GM23338 (cell line): ENCODE data around the gene HMGXB3. TPM values are rescaled to one million over a fixed set of nuclear protein-coding genes. Genes with fewer than 3 reads are reported as not detected.
A peak's percentile ranks its signal among the peaks of the same experiment; 100 is the strongest.

Experiments
- ATAC-seq: fragments of 200-7000 bp; cut with Tn5 transposase; 3 replicates; pipeline ENCODE4 v1.9.1; 2020
- DNase-seq: peaks from one replicate; pipeline ENCODE4 v3.0.0-alpha.2; 2015; ENCODE audit warnings: low spot score
- H2AFZ ChIP-seq: fragments of 200-600 bp; sonication (generic); 2 replicates; pipeline ENCODE4 v1.8.0; 2016; ENCODE audit warnings: antibody characterized with exemption, mild to moderate bottlenecking, moderate library complexity
- H3F3A ChIP-seq: fragments of 200-600 bp; sonication (generic); replicated peaks from 2 replicates; pipeline ENCODE4 v1.8.0; 2017; ENCODE audit warnings: antibody characterized with exemption, mixed run types, low read depth
- H3K27ac ChIP-seq: fragments of 200-600 bp; sonication (generic); 2 replicates; pipeline ENCODE4 v1.6.1; 2016; ENCODE audit warnings: low read depth
- H3K27me3 ChIP-seq: fragments of 200-600 bp; sonication (generic); 2 replicates; pipeline ENCODE4 v1.8.0; 2016; ENCODE audit warnings: mild to moderate bottlenecking, mixed run types, moderate library complexity; ENCODE audit not compliant: insufficient read depth
- H3K36me3 ChIP-seq: fragments of 200-600 bp; sonication (generic); 2 replicates; pipeline ENCODE4 v1.8.0; 2016; ENCODE audit warnings: mild to moderate bottlenecking; ENCODE audit not compliant: insufficient read depth
- H3K4me1 ChIP-seq: fragments of 200-600 bp; sonication (generic); 2 replicates; pipeline ENCODE4 v1.8.0; 2016; ENCODE audit warnings: mild to moderate bottlenecking, moderate library complexity; ENCODE audit not compliant: insufficient read depth
- H3K4me2 ChIP-seq: fragments of 200-600 bp; sonication (generic); 2 replicates; pipeline ENCODE4 v1.7.1; 2017; ENCODE audit warnings: mixed run types
- H3K4me3 ChIP-seq: fragments of 200-600 bp; sonication (generic); 2 replicates; pipeline ENCODE4 v1.6.1; 2016; ENCODE audit warnings: mixed run types
- H3K79me2 ChIP-seq: fragments of 200-600 bp; sonication (generic); replicated peaks from 2 replicates; pipeline ENCODE4 v1.8.0; 2017; ENCODE audit warnings: mild to moderate bottlenecking; ENCODE audit not compliant: insufficient read depth
- H3K9me2 ChIP-seq: fragments of 200-600 bp; sonication (generic); 2 replicates; pipeline ENCODE4 v1.8.0; 2017; ENCODE audit not compliant: insufficient read depth
- H4K20me1 ChIP-seq: fragments of 200-600 bp; sonication (generic); replicated peaks from 2 replicates; pipeline ENCODE4 v1.8.0; 2017; ENCODE audit warnings: mild to moderate bottlenecking; ENCODE audit not compliant: insufficient read depth
- H3K27ac Mint-ChIP-seq: 2 replicates; pipeline ENCODE4 v1.8.0; 2020; ENCODE audit warnings: inconsistent platforms, mild to moderate bottlenecking, moderate library complexity, mixed read lengths
- H3K27me3 Mint-ChIP-seq: 3 replicates; pipeline ENCODE4 v1.8.0; 2022; ENCODE audit warnings: low read depth, mild to moderate bottlenecking, moderate library complexity, mixed read lengths, inconsistent platforms; ENCODE audit not compliant: insufficient read depth, poor library complexity
- H3K36me3 Mint-ChIP-seq: 3 replicates; pipeline ENCODE4 v1.8.0; 2021; ENCODE audit warnings: low read depth, mild to moderate bottlenecking, inconsistent platforms, moderate library complexity, mixed read lengths
- H3K4me1 Mint-ChIP-seq: 3 replicates; pipeline ENCODE4 v1.8.0; 2020; ENCODE audit warnings: mild to moderate bottlenecking, inconsistent platforms, mixed read lengths
- H3K4me3 Mint-ChIP-seq: 3 replicates; pipeline ENCODE4 v1.8.0; 2021; ENCODE audit warnings: moderate library complexity, mild to moderate bottlenecking, inconsistent platforms, mixed read lengths
- H3K9me3 Mint-ChIP-seq: 3 replicates; pipeline ENCODE4 v1.8.0; 2020; ENCODE audit warnings: moderate library complexity, mild to moderate bottlenecking, inconsistent platforms, mixed read lengths
- CREB1 ChIP-seq: fragments of 250-450 bp; sonication (Bioruptor Pico); IDR thresholded peaks from 2 replicates; pipeline ENCODE4 v1.5.0; 2020; ENCODE audit warnings: low read depth, mild to moderate bottlenecking, moderate library complexity
- EZH2 ChIP-seq: fragments of 200-600 bp; sonication (generic); IDR thresholded peaks from one replicate; pipeline ENCODE4 v1.8.0; 2017; ENCODE audit warnings: antibody characterized with exemption, mild to moderate bottlenecking, low read depth; ENCODE audit not compliant: unreplicated experiment
- EZH2phosphoT487 ChIP-seq: fragments of 200-600 bp; sonication (generic); IDR thresholded peaks from one replicate; pipeline ENCODE4 v1.8.1; 2018; ENCODE audit warnings: antibody characterized with exemption; ENCODE audit not compliant: unreplicated experiment
- POLR2AphosphoS5 ChIP-seq: IDR thresholded peaks from 2 replicates; pipeline ENCODE4 v1.6.1; 2016; ENCODE audit warnings: antibody characterized with exemption, low read depth
- ZNF114 ChIP-seq: fragments of 250-450 bp; sonication (Bioruptor Pico); IDR thresholded peaks from 2 replicates; pipeline ENCODE4 v1.5.0; 2020; ENCODE audit warnings: mild to moderate bottlenecking, moderate library complexity
- ZNF331 ChIP-seq: fragments of 250-450 bp; sonication (Bioruptor Pico); IDR thresholded peaks from 2 replicates; pipeline ENCODE4 v1.5.0; 2020; ENCODE audit warnings: low read depth, mild to moderate bottlenecking, moderate library complexity
- ZNF462 ChIP-seq: fragments of 250-450 bp; sonication (Bioruptor Pico); IDR thresholded peaks from 2 replicates; pipeline ENCODE4 v1.5.0; 2020; ENCODE audit warnings: mild to moderate bottlenecking, moderate library complexity
- polyA plus RNA-seq: library from polyadenylated mRNA; unstranded; fragments of >200 nt; fragmentation: Nextera tagmentation; extraction: Ambion mirVana; gene quantifications from 2 replicates; pipeline ENCODE4 v1.2.1, GENCODE V29; 2016
- total RNA-seq: library from RNA; depleted of rRNA; stranded (reverse); fragments of >200 nt; shearing (Covaris generic); gene quantifications from 2 replicates; pipeline ENCODE4 v1.2.3, GENCODE V29; 2014
- TF ChIP-seq, protein P1 (sequence below), 2 experiments: fragments of 200-600 bp in 1 of 2; sonication (generic) in 1 of 2; conservative IDR thresholded peaks; 2 replicates each; pipeline versions ENCODE4 v1.5.1 to v1.6.1; 2016 to 2017; ENCODE audit warnings: antibody characterized with exemption in 2 of 2, low read depth in 2 of 2, mild to moderate bottlenecking in 2 of 2, moderate library complexity in 1 of 2
- TF ChIP-seq, protein P2 (sequence below): IDR thresholded peaks from 2 replicates; pipeline ENCODE4 v1.6.1; 2016; ENCODE audit warnings: antibody characterized with exemption

Gene HMGXB3
- total and polyA plus RNA-seq, 2 experiments from 2014 or later: 9.4 to 37.9 TPM

- peaks cover 11% of the 10 kb centered on the region for H3K27me3 ChIP-seq
- H3K79me2 ChIP-seq: no peaks in the 10 kb centered on the region
- no peaks in the 10 kb centered on the region; the same call in 2 of the 3 replicates for H3K9me3 Mint-ChIP-seq
- H2AFZ ChIP-seq: peak within 1 kb of the TSS; percentile 87
- peak within 1 kb of the TSS; percentile 89 for H3K4me2 ChIP-seq
- peak within 1 kb of the TSS; percentile 98 for H3K27ac Mint-ChIP-seq
- peak within 1 kb of the TSS; percentile 95 for H3K4me3 Mint-ChIP-seq
- DNase-seq (peak; percentile 98), ATAC-seq (peak; percentile 96)
- no peaks in the 10 kb centered on the region for H3K36me3 Mint-ChIP-seq
- peaks cover 16% of the 10 kb centered on the region for H3K4me1 Mint-ChIP-seq
- no peaks in the 10 kb centered on the region for H3K36me3 ChIP-seq
- no peaks in the 10 kb centered on the region for H3K9me2 ChIP-seq
- peak; percentile 96 for TF ChIP-seq POLR2AphosphoS5
- TF ChIP-seq EZH2: no peak
- peaks cover 8% of the 10 kb centered on the region for H3K27me3 Mint-ChIP-seq
- peaks cover 10% of the 10 kb centered on the region; the same call in 1 of the 2 replicates for H3K4me1 ChIP-seq
- H3F3A ChIP-seq: peaks cover 8% of the 10 kb centered on the region; the same call in 1 of the 2 replicates
- H3K4me3 ChIP-seq: peak within 1 kb of the TSS; percentile 89
- H3K27ac ChIP-seq: peak within 1 kb of the TSS; percentile 95
- H4K20me1 ChIP-seq: no peaks in the 10 kb centered on the region; the same call in 1 of the 2 replicates
These were observed 40.0 kb upstream of the HMGXB3 start, which contains the start of gene SLC26A2 for GRCh38 chr5:149960272-149961185. SLC26A2 (plus strand) TSS chr5:149960758; CDS start chr5:149977653, 16,895 bp downstream.

- Mint-ChIP-seq H3K36me3 (no peaks in the 10 kb centered on the region), H3K27ac (no peak overlapping the region), H3K4me1 (peaks cover 16% of the 10 kb centered on the region), H3K9me3 (no peaks in the 10 kb centered on the region; the same call in 2 of the 3 replicates), H3K4me3 (peak overlapping the region; percentile 95), H3K27me3 (peaks cover 8% of the 10 kb centered on the region)
- Histone ChIP-seq H3K4me3 (peak overlapping the region; percentile 89), H3F3A (peaks cover 8% of the 10 kb centered on the region; the same call in 1 of the 2 replicates), H4K20me1 (no peaks in the 10 kb centered on the region; the same call in 1 of the 2 replicates), H3K79me2 (no peaks in the 10 kb centered on the region), H3K27me3 (peaks cover 11% of the 10 kb centered on the region), H3K9me2 (no peaks in the 10 kb centered on the region), H2AFZ (peak overlapping the region; percentile 86), H3K4me2 (peak overlapping the region; percentile 89), H3K36me3 (no peaks in the 10 kb centered on the region), H3K4me1 (peaks cover 10% of the 10 kb centered on the region; the same call in 1 of the 2 replicates), H3K27ac (no peak overlapping the region)
- DNase-seq: no peak
- ATAC-seq: peak; percentile 12
- TF ChIP-seq EZH2phosphoT487 (no peak), ZNF462 (CRISPR knock-in tag) (no peak), ZNF114 (CRISPR knock-in tag) (no peak), EZH2 (no peak), ZNF331 (CRISPR knock-in tag) (no peak), CREB1 (CRISPR knock-in tag) (no peak)
- TF ChIP-seq, protein P1, sequence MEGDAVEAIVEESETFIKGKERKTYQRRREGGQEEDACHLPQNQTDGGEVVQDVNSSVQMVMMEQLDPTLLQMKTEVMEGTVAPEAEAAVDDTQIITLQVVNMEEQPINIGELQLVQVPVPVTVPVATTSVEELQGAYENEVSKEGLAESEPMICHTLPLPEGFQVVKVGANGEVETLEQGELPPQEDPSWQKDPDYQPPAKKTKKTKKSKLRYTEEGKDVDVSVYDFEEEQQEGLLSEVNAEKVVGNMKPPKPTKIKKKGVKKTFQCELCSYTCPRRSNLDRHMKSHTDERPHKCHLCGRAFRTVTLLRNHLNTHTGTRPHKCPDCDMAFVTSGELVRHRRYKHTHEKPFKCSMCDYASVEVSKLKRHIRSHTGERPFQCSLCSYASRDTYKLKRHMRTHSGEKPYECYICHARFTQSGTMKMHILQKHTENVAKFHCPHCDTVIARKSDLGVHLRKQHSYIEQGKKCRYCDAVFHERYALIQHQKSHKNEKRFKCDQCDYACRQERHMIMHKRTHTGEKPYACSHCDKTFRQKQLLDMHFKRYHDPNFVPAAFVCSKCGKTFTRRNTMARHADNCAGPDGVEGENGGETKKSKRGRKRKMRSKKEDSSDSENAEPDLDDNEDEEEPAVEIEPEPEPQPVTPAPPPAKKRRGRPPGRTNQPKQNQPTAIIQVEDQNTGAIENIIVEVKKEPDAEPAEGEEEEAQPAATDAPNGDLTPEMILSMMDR (conservative IDR thresholded peaks at IDR 0.05; ENCODE audit: low read depth in 2 of 2): no peak
- TF ChIP-seq, protein P2, sequence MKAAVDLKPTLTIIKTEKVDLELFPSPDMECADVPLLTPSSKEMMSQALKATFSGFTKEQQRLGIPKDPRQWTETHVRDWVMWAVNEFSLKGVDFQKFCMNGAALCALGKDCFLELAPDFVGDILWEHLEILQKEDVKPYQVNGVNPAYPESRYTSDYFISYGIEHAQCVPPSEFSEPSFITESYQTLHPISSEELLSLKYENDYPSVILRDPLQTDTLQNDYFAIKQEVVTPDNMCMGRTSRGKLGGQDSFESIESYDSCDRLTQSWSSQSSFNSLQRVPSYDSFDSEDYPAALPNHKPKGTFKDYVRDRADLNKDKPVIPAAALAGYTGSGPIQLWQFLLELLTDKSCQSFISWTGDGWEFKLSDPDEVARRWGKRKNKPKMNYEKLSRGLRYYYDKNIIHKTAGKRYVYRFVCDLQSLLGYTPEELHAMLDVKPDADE: no peak
These were observed 39.3 kb upstream of the HMGXB3 start for GRCh38 chr5:149961186-149961685.
